OCI-LY3 (cell line): ENCODE data around the gene PAPSS1.

ENCODE experiments used
- EZH2phosphoT487 ChIP-seq: fragments of 200-600 bp; shearing (Covaris generic); IDR thresholded peaks from 2 replicates; pipeline ENCODE4 v1.6.1; 2018; ENCODE audit warnings: antibody characterized with exemption, mixed run types, low read depth
- TF ChIP-seq, protein P1 (sequence below): fragments of 200-600, 300-600 bp; sonication (generic); IDR thresholded peaks from 2 replicates; pipeline ENCODE4 v1.5.1; 2014; ENCODE audit warnings: antibody characterized with exemption, low read length, low read depth

DNA sequence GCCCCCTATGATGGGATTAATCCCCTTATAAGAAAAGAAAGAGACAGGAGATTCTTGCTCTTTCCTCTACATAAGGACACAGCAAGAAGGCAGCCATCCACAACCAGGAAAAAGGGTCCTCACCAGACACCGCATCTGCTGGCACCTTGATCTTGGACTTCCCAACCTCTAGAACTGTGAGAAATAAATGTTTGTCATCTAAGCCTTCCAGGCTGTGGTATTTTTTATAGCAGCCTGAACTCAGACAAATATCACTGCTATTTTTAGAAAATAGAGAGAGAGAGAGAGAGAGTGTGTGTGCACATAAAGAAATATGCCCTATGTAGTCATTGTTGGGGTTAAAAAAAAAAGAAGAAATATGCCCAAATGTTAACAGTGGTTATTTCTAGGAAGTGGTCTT lies 104.2 kb downstream of the PAPSS1 start:
- TF ChIP-seq, protein P1, sequence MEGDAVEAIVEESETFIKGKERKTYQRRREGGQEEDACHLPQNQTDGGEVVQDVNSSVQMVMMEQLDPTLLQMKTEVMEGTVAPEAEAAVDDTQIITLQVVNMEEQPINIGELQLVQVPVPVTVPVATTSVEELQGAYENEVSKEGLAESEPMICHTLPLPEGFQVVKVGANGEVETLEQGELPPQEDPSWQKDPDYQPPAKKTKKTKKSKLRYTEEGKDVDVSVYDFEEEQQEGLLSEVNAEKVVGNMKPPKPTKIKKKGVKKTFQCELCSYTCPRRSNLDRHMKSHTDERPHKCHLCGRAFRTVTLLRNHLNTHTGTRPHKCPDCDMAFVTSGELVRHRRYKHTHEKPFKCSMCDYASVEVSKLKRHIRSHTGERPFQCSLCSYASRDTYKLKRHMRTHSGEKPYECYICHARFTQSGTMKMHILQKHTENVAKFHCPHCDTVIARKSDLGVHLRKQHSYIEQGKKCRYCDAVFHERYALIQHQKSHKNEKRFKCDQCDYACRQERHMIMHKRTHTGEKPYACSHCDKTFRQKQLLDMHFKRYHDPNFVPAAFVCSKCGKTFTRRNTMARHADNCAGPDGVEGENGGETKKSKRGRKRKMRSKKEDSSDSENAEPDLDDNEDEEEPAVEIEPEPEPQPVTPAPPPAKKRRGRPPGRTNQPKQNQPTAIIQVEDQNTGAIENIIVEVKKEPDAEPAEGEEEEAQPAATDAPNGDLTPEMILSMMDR = no peak
- no peak for TF ChIP-seq EZH2phosphoT487
